Ramos (cell line): Measurements from ENCODE around the gene SLC13A2.

ENCODE experiments used
- in situ Hi-C: fragments of 300-500 bp; cut with MboI; formaldehyde crosslinking; loops from one replicate; pipeline ENCODE4 v1.14.3; 2022; ENCODE audit warnings: low sequenced_read_pairs; ENCODE audit not compliant: unreplicated experiment

The SLC13A2 gene

GRCh38 chr17:28491286-28491685 is 17.8 kb downstream of the SLC13A2 start:
- in situ Hi-C loops, result no loop called here

- in situ Hi-C loops, result no loop called here
These were observed 18.4 kb downstream of the SLC13A2 start for GRCh38 chr17:28491860-28492259.

GRCh38 chr17:28492352-28493310 is 19.2 kb downstream of the SLC13A2 start:
- in situ Hi-C loops, result no loop called here

GRCh38 chr17:28493460-28493859 is 20.0 kb downstream of the SLC13A2 start:
- in situ Hi-C loops, result no loop called here

- in situ Hi-C loops, result loop anchor here (5.0 kb wide), 1 partner anchor 118 kb away; the partner anchor contains the start of gene RSKR
These were observed 21.2 kb downstream of the SLC13A2 start for GRCh38 chr17:28494445-28495188.

- in situ Hi-C loops, result loop anchor here (5.0 kb wide), 1 partner anchor 117 kb away; the partner anchor contains the start of gene RSKR
These were observed 22.2 kb downstream of the SLC13A2 start for GRCh38 chr17:28495635-28496034.

- in situ Hi-C loops, result loop anchor here (5.0 kb wide), 1 partner anchor 114 kb away; the partner anchor contains the start of gene RSKR
These were observed 24.5 kb downstream of the SLC13A2 start for GRCh38 chr17:28497931-28498330.

- in situ Hi-C loops, result loop anchor here (5.0 kb wide), 1 partner anchor 113 kb away; the partner anchor contains the start of gene RSKR
These were observed 25.4 kb downstream of the SLC13A2 start for GRCh38 chr17:28498652-28499363.

GRCh38 chr17:28499364-28499664 is 25.9 kb downstream of the SLC13A2 start:
- in situ Hi-C loops, result loop anchor here (5.0 kb wide), 1 partner anchor 113 kb away; the partner anchor contains the start of gene RSKR

GRCh38 chr17:28499684-28500357 is 26.4 kb downstream of the SLC13A2 start:
- in situ Hi-C loops, result loop anchor here (5.0 kb wide), 1 partner anchor 112 kb away; the partner anchor contains the start of gene RSKR

- in situ Hi-C loops, result no loop called here
These were observed 27.4 kb downstream of the SLC13A2 start for GRCh38 chr17:28500712-28501379.

GRCh38 chr17:28501421-28502284 is 28.2 kb downstream of the SLC13A2 start:
- in situ Hi-C loops, result no loop called here

GRCh38 chr17:28503420-28503819 is 30.0 kb downstream of the SLC13A2 start:
- in situ Hi-C loops, result no loop called here

GRCh38 chr17:28505986-28506665 is 32.7 kb downstream of the SLC13A2 start, which contains the start of gene FOXN1:
TSS of gene FOXN1 (plus strand) at chr17:28506348. CDS start at chr17:28523970, 17,622 bp downstream.
- in situ Hi-C loops, result no loop called here

- in situ Hi-C loops, result no loop called here
These were observed 33.5 kb downstream of the SLC13A2 start for GRCh38 chr17:28506763-28507487.

GRCh38 chr17:28507567-28508203 is 34.2 kb downstream of the SLC13A2 start:
- in situ Hi-C loops, result no loop called here
